ENCODE measurements around the gene MICAL3. TPM values are rescaled to one million over a fixed set of nuclear protein-coding genes. Genes with fewer than 3 reads are reported as not detected.

MICAL3 gene
- total RNA-seq, 1 experiment from 2014 or later: 47.1 TPM

DNA sequence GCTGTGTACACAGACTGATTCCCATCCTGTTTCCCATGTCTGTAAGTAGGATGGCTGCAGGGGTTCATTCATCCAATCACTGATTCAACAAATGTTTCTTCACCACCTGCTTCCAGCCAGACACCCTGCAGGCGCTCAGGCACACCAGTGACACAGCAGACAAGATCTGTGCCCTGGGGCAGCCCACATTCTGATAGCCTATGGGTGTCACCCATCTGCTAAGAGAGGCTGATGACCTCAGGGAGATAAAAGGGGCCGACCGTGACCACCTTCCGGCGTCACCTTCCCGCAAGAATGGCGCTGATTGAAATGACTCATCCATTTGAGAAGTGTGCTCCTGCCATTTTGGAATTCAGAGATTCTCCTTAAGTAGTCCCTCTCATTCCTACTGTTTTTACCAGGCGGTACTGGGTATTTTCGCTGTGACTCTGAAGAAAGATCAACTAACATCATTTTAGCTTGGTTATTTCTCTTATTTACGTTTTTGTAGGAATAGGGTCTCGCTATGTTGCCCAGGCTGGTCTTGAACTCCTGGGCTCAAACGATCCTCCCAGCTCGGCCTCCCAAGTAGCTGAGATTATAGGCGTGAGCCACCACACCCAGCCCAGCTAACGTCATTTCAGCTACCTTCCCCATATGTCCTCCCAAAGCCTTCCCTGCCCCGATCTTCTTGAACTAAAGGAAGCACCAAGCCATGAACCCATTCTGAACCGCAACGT is 176.8 kb downstream of the MICAL3 start:
- Histone ChIP-seq H3K36me3 (ENCODE audit: control insufficient read depth, insufficient read depth, low read length) (no peaks in the 10 kb centered on the region), H3K9me3 (ENCODE audit: control insufficient read depth, insufficient read depth, low read depth, low read length) (no peaks in the 10 kb centered on the region), H3K27ac (ENCODE audit: low read length) (no peak overlapping the region), H3K27me3 (ENCODE audit: control insufficient read depth, insufficient read depth, low read length) (no peaks in the 10 kb centered on the region), H3K4me3 (ENCODE audit: low read depth in 2 of 2, low read length in 2 of 2) (no peak overlapping the region), H3K4me1 (ENCODE audit: control insufficient read depth, insufficient read depth, low read length) (no peaks in the 10 kb centered on the region; the same call in 1 of the 2 replicates)
- in situ Hi-C loops (cut with HindIII; ENCODE audit: low pct_unique_long_range_greater_than_20kb, low sequenced_read_pairs) (no loop called here), intact Hi-C loops (cut with micrococcal nuclease; ENCODE audit: unreplicated experiment) (no loop called here)
- ChIA-PET POLR2A (no interaction called here), CTCF (no interaction called here)
- TF ChIP-seq, protein P1, sequence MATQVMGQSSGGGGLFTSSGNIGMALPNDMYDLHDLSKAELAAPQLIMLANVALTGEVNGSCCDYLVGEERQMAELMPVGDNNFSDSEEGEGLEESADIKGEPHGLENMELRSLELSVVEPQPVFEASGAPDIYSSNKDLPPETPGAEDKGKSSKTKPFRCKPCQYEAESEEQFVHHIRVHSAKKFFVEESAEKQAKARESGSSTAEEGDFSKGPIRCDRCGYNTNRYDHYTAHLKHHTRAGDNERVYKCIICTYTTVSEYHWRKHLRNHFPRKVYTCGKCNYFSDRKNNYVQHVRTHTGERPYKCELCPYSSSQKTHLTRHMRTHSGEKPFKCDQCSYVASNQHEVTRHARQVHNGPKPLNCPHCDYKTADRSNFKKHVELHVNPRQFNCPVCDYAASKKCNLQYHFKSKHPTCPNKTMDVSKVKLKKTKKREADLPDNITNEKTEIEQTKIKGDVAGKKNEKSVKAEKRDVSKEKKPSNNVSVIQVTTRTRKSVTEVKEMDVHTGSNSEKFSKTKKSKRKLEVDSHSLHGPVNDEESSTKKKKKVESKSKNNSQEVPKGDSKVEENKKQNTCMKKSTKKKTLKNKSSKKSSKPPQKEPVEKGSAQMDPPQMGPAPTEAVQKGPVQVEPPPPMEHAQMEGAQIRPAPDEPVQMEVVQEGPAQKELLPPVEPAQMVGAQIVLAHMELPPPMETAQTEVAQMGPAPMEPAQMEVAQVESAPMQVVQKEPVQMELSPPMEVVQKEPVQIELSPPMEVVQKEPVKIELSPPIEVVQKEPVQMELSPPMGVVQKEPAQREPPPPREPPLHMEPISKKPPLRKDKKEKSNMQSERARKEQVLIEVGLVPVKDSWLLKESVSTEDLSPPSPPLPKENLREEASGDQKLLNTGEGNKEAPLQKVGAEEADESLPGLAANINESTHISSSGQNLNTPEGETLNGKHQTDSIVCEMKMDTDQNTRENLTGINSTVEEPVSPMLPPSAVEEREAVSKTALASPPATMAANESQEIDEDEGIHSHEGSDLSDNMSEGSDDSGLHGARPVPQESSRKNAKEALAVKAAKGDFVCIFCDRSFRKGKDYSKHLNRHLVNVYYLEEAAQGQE (IDR thresholded peaks at IDR 0.05; ENCODE audit: insufficient read depth in 1 of 2, low read depth in 2 of 2, low read length in 1 of 2): no peak
- no peak for TF ChIP-seq POLR2AphosphoS5 (IDR thresholded peaks at IDR 0.05; ENCODE audit: low read depth, low read length)
- TF ChIP-seq TCF7L2 (IDR thresholded peaks at IDR 0.05; ENCODE audit: low read depth, low read length): no peak
- TF ChIP-seq, protein P2, sequence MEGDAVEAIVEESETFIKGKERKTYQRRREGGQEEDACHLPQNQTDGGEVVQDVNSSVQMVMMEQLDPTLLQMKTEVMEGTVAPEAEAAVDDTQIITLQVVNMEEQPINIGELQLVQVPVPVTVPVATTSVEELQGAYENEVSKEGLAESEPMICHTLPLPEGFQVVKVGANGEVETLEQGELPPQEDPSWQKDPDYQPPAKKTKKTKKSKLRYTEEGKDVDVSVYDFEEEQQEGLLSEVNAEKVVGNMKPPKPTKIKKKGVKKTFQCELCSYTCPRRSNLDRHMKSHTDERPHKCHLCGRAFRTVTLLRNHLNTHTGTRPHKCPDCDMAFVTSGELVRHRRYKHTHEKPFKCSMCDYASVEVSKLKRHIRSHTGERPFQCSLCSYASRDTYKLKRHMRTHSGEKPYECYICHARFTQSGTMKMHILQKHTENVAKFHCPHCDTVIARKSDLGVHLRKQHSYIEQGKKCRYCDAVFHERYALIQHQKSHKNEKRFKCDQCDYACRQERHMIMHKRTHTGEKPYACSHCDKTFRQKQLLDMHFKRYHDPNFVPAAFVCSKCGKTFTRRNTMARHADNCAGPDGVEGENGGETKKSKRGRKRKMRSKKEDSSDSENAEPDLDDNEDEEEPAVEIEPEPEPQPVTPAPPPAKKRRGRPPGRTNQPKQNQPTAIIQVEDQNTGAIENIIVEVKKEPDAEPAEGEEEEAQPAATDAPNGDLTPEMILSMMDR (IDR thresholded peaks at IDR 0.05): no peak
- no peak for TF ChIP-seq SIN3A (IDR thresholded peaks at IDR 0.05; ENCODE audit: borderline replicate concordance, insufficient read depth, low read depth, low read length)
- DNase-seq (ENCODE audit: low read depth, low spot score) (no peak), ATAC-seq (no peak)
- no TSS peak for BruUV-seq (replicated peaks)

DNA sequence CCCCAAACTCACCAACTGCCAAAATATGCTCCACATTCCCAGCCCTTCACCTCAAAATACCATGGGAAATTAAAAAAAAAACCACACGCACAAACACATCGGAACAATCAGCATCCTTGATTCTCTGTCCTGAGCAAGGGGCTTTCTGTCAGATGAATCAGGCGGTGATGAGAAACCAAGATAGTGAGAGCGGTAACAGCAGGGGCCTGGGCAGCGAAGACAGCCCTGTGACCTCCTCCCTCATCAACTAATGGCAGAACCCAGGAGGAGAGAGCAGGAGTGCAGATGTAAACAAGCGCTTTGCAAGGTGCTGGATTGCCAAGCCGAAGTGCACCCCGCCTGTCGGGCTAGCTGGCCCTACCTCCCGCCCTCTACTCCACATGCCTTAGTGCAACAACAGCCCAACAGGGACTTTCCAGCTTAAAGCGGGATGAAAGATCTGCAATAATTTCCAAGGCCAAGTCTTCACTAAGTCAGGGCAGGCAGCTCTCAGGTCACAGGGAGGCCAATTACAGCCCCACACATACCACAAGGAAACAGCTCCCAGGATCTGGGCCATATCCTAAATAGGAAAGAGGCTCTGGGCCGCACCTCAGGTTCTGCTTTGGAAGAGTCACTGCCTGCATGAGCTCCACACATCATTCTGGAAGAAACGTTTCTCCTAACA is 177.9 kb downstream of the MICAL3 start:
- TF ChIP-seq, protein P2 (IDR thresholded peaks at IDR 0.05): no peak
- TF ChIP-seq TCF7L2 (IDR thresholded peaks at IDR 0.05; ENCODE audit: low read depth, low read length) (no peak), SIN3A (IDR thresholded peaks at IDR 0.05; ENCODE audit: borderline replicate concordance, insufficient read depth, low read depth, low read length) (no peak), POLR2AphosphoS5 (IDR thresholded peaks at IDR 0.05; ENCODE audit: low read depth, low read length) (no peak)
- TF ChIP-seq, protein P1 (IDR thresholded peaks at IDR 0.05; ENCODE audit: insufficient read depth in 1 of 2, low read depth in 2 of 2, low read length in 1 of 2): no peak
- no peak for DNase-seq (ENCODE audit: low read depth, low spot score)
- POLR2A ChIA-PET: no interaction called here

More for the DNA sequence above, 177.9 kb downstream of the MICAL3 start:
- in situ Hi-C loops (cut with HindIII; ENCODE audit: low pct_unique_long_range_greater_than_20kb, low sequenced_read_pairs) (no loop called here), intact Hi-C loops (cut with micrococcal nuclease; ENCODE audit: unreplicated experiment) (no loop called here)
- no peak for ATAC-seq
- BruUV-seq (replicated peaks): no TSS peak
- Histone ChIP-seq H3K27ac (ENCODE audit: low read length) (no peak overlapping the region), H3K4me3 (ENCODE audit: low read depth in 2 of 2, low read length in 2 of 2) (no peak overlapping the region), H3K36me3 (ENCODE audit: control insufficient read depth, insufficient read depth, low read length) (no peaks in the 10 kb centered on the region), H3K4me1 (ENCODE audit: control insufficient read depth, insufficient read depth, low read length) (no peaks in the 10 kb centered on the region; the same call in 1 of the 2 replicates), H3K9me3 (ENCODE audit: control insufficient read depth, insufficient read depth, low read depth, low read length) (no peaks in the 10 kb centered on the region), H3K27me3 (ENCODE audit: control insufficient read depth, insufficient read depth, low read length) (no peaks in the 10 kb centered on the region)
- CTCF ChIA-PET: no interaction called here

Measured in Panc1 (cell line).